GM21367 (cell line): ENCODE data around the gene KRTAP3-2.

Source experiments
- ATAC-seq: cut with Tn5 transposase; IDR thresholded peaks from one replicate; pipeline ENCODE4 v1.9.1; 2021; ENCODE audit not compliant: unreplicated experiment

Gene KRTAP3-2

GRCh38 chr17:40974366-40974765 is 25.3 kb downstream of the KRTAP3-2 start:
- ATAC-seq = no peak

GRCh38 chr17:40967582-40967981 is 32.1 kb downstream of the KRTAP3-2 start:
- ATAC-seq = no peak

GRCh38 chr17:40966848-40967247 is 32.9 kb downstream of the KRTAP3-2 start, which contains the start of gene KRT39:
Gene KRT39, minus strand, starts transcription at chr17:40966948. Its CDS starts 92 bp downstream, at chr17:40966856.
- no peak for ATAC-seq

- ATAC-seq = no peak
Measured at GRCh38 chr17:40963838-40964237, 35.9 kb downstream of the KRTAP3-2 start.

GRCh38 chr17:40962059-40962561 is 37.6 kb downstream of the KRTAP3-2 start:
- no peak for ATAC-seq

GRCh38 chr17:40961591-40961990 is 38.1 kb downstream of the KRTAP3-2 start:
- no peak for ATAC-seq

GRCh38 chr17:40960144-40960543 is 39.6 kb downstream of the KRTAP3-2 start:
- no peak for ATAC-seq

- no peak for ATAC-seq
Measured at GRCh38 chr17:40958086-40958953, 41.4 kb downstream of the KRTAP3-2 start.

- no peak for ATAC-seq
Measured at GRCh38 chr17:40956401-40957254, 43.1 kb downstream of the KRTAP3-2 start.

- ATAC-seq = no peak
Measured at GRCh38 chr17:40953881-40954280, 45.8 kb downstream of the KRTAP3-2 start.

- no peak for ATAC-seq
Measured at GRCh38 chr17:40952661-40953060, 47.0 kb downstream of the KRTAP3-2 start.

GRCh38 chr17:40952154-40952553 is 47.6 kb downstream of the KRTAP3-2 start:
- ATAC-seq = no peak

GRCh38 chr17:40951011-40951622 is 48.6 kb downstream of the KRTAP3-2 start:
- ATAC-seq = no peak

- no peak for ATAC-seq
Measured at GRCh38 chr17:40950176-40950575, 49.5 kb downstream of the KRTAP3-2 start.

GRCh38 chr17:40949418-40949817 is 50.3 kb downstream of the KRTAP3-2 start:
- no peak for ATAC-seq
